Upper lobe of left lung (tissue), 6 donors: Measurements from ENCODE around the gene OSTM1. TPM values are rescaled to one million over a fixed set of nuclear protein-coding genes. Genes with fewer than 3 reads are reported as not detected.
"Not testable (repeated sequence)": the region's sequence is repeated elsewhere in the genome, so short reads cannot be mapped to it uniquely, and the experiment has no call there.

ENCODE experiments used
- ATAC-seq, 2 donors: fragments of 200-7000 bp; cut with Tn5 transposase; one replicate each; pipeline ENCODE4 v1.9.1; 2022; ENCODE audit warnings: mild to moderate bottlenecking in 2 of 2, moderate library complexity in 2 of 2; ENCODE audit not compliant: low FRiP score in 2 of 2
- DNase-seq, 2 donors: peaks; one replicate each; pipeline ENCODE4 v3.0.0-alpha.2; 2019 to 2020
- H3K27ac ChIP-seq, 4 donors: fragments of 200-600 bp; sonication (generic); one replicate each; pipeline ENCODE4 v1.5.1; 2016 to 2019
- H3K27me3 ChIP-seq, 4 donors: fragments of 200-600 bp; sonication (generic); one replicate each; pipeline ENCODE4 v1.5.1; 2017 to 2019
- H3K36me3 ChIP-seq, 4 donors: fragments of 200-600 bp; sonication (generic); one replicate each; pipeline ENCODE4 v1.5.1; 2016 to 2019
- H3K4me1 ChIP-seq, 4 donors: fragments of 200-600 bp; sonication (generic); one replicate each; pipeline ENCODE4 v1.5.1; 2018 to 2019
- H3K4me3 ChIP-seq, 4 donors: fragments of 200-600 bp; sonication (generic); one replicate each; pipeline ENCODE4 v1.5.1; 2017 to 2019; ENCODE audit warnings: mild to moderate bottlenecking in 2 of 4, moderate library complexity in 1 of 4
- H3K9me3 ChIP-seq, 4 donors: fragments of 200-600 bp; sonication (generic); one replicate each; pipeline ENCODE4 v1.5.1; 2018 to 2019
- CTCF ChIP-seq, 6 experiments: fragments of 450-650 bp in 4 of 6; fragments of 200-600 bp in 2 of 6; sonication (generic) in 2 of 6; IDR thresholded peaks; one replicate each; pipeline ENCODE4 v1.5.1; 2016 to 2019; ENCODE audit warnings: antibody characterized with exemption in 6 of 6
- EP300 ChIP-seq, 4 donors: sonication (generic); formaldehyde crosslinking; IDR thresholded peaks; one replicate each; pipeline ENCODE4 v1.5.1; 2017; ENCODE audit warnings: antibody characterized with exemption in 4 of 4, control low read depth in 2 of 4
- POLR2A ChIP-seq, 4 donors: fragments of 450-650 bp; IDR thresholded peaks; one replicate each; pipeline ENCODE4 v1.5.1; 2016 to 2017; ENCODE audit warnings: antibody characterized with exemption in 4 of 4, mild to moderate bottlenecking in 2 of 4
- POLR2AphosphoS5 ChIP-seq, 2 donors: sonication (generic); formaldehyde crosslinking; IDR thresholded peaks; one replicate each; pipeline ENCODE4 v1.5.1; 2017; ENCODE audit warnings: antibody characterized with exemption in 2 of 2
- WGBS, 2 donors: methylation state at CpG; one replicate each; pipeline ENCODE4 v1.1.5; 2017 to 2018; 5-methylcytosine and 5-hydroxymethylcytosine counted together
- total RNA-seq, 6 donors: library from RNA; depleted of rRNA in 4 of 6; stranded (reverse); fragments of >200 nt in 4 of 6; gene quantifications; one replicate each; pipeline versions ENCODE4 v1.1.0 to v1.2.1, GENCODE V29; 2016 to 2021
- donor health status: DM: no; HTN: no; CAD: no; lungs with moderate emphysema.
- donor health status: DM: no; HTN: yes; CAD: no; lungs with severe emphysema.

Gene OSTM1
- total RNA-seq, 6 donors from 2014 or later: 13.6 to 90.9 (median 49.9) TPM

- Histone ChIP-seq H3K27ac (no peak overlapping the region), H3K9me3 (peaks cover 0 to 16% (median 12%) of the 10 kb centered on the region in 4 donors), H3K27me3 (no peaks in the 10 kb centered on the region), H3K4me1 (no peaks in the 10 kb centered on the region), H3K4me3 (no peak overlapping the region), H3K36me3 (no peaks in the 10 kb centered on the region)
- TF ChIP-seq POLR2A (IDR thresholded peaks at IDR 0.05): no peak
- no peak for TF ChIP-seq CTCF (IDR thresholded peaks at IDR 0.05)
- no peak for TF ChIP-seq POLR2AphosphoS5 (IDR thresholded peaks at IDR 0.05)
- TF ChIP-seq EP300 (IDR thresholded peaks at IDR 0.05): no peak
- 96 to 100% methylated on average over 1 of the region's 1 CpG for WGBS, 2 donors
- DNase-seq (no peak), ATAC-seq (no peak)
Observed at GRCh38 chr6:108008363-108008762, 66.2 kb downstream of the OSTM1 start.

- Histone ChIP-seq H3K4me1 (no peaks in the 10 kb centered on the region), H3K9me3 (peaks cover 0 to 16% (median 12%) of the 10 kb centered on the region in 4 donors), H3K36me3 (no peaks in the 10 kb centered on the region), H3K27me3 (no peaks in the 10 kb centered on the region), H3K27ac (no peak overlapping the region), H3K4me3 (no peak overlapping the region)
- ATAC-seq (no peak), DNase-seq (no peak)
- TF ChIP-seq POLR2A (IDR thresholded peaks at IDR 0.05): no peak
- TF ChIP-seq POLR2AphosphoS5 (IDR thresholded peaks at IDR 0.05): no peak
- no peak for TF ChIP-seq EP300 (IDR thresholded peaks at IDR 0.05)
- no peak for TF ChIP-seq CTCF (IDR thresholded peaks at IDR 0.05)
- WGBS, 2 donors: 75 to 77% methylated on average over 3 of the region's 3 CpGs
Observed at GRCh38 chr6:108005961-108006360, 68.6 kb downstream of the OSTM1 start.

GRCh38 chr6:108004861-108005260, 69.7 kb downstream of the OSTM1 start:
- DNase-seq (no peak), ATAC-seq (no peak)
- no peaks in the 10 kb centered on the region for H3K4me1 ChIP-seq
- TF ChIP-seq POLR2AphosphoS5 (IDR thresholded peaks at IDR 0.05) (no peak), EP300 (IDR thresholded peaks at IDR 0.05) (no peak), CTCF (IDR thresholded peaks at IDR 0.05) (no peak), POLR2A (IDR thresholded peaks at IDR 0.05) (no peak)
- 87 to 94% methylated on average over 15 of the region's 15 CpGs for WGBS, 2 donors
- H3K9me3 ChIP-seq: peaks cover 0 to 15% (median 12%) of the 10 kb centered on the region in 4 donors
- H3K36me3 ChIP-seq: no peaks in the 10 kb centered on the region
- H3K27ac ChIP-seq: no peak overlapping the region
- no peak overlapping the region for H3K4me3 ChIP-seq
- no peaks in the 10 kb centered on the region for H3K27me3 ChIP-seq

GRCh38 chr6:108002365-108003221, 71.9 kb downstream of the OSTM1 start:
- H3K4me3 ChIP-seq: no peak overlapping the region
- no peaks in the 10 kb centered on the region for H3K36me3 ChIP-seq
- H3K27me3 ChIP-seq: no peaks in the 10 kb centered on the region
- TF ChIP-seq POLR2AphosphoS5 (IDR thresholded peaks at IDR 0.05): no peak
- TF ChIP-seq POLR2A (IDR thresholded peaks at IDR 0.05): peak in 1 of 4 donors; percentile 26
- H3K9me3 ChIP-seq: no peaks in the 10 kb centered on the region
- ATAC-seq: no peak
- peak in 1 of 2 donors; percentile 21 for DNase-seq
- no peaks in the 10 kb centered on the region for H3K4me1 ChIP-seq
- 52 to 62% methylated on average over 9 of the region's 9 CpGs for WGBS, 2 donors
- peak overlapping the region in 1 of 4 donors; percentile 28 for H3K27ac ChIP-seq

GRCh38 chr6:108001696-108002231, 72.8 kb downstream of the OSTM1 start:
- H3K4me3 ChIP-seq: no peak overlapping the region
- 93 to 95% methylated on average over 7 of the region's 7 CpGs for WGBS, 2 donors
- DNase-seq (no peak), ATAC-seq (no peak)
- H3K36me3 ChIP-seq: no peaks in the 10 kb centered on the region
- H3K4me1 ChIP-seq: no peaks in the 10 kb centered on the region
- no peak for TF ChIP-seq POLR2AphosphoS5 (IDR thresholded peaks at IDR 0.05)
- TF ChIP-seq CTCF (IDR thresholded peaks at IDR 0.05): no peak
- TF ChIP-seq EP300 (IDR thresholded peaks at IDR 0.05): no peak
- H3K9me3 ChIP-seq: no peaks in the 10 kb centered on the region
- H3K27me3 ChIP-seq: no peaks in the 10 kb centered on the region
- H3K27ac ChIP-seq: no peak overlapping the region

GRCh38 chr6:108000259-108000658, 74.3 kb downstream of the OSTM1 start:
- not testable (repeated sequence) for DNase-seq, H3K36me3 ChIP-seq, H3K4me1 ChIP-seq, H3K27ac ChIP-seq, H3K9me3 ChIP-seq, ATAC-seq, H3K27me3 ChIP-seq, H3K4me3 ChIP-seq
- WGBS, 2 donors: 91 to 95% methylated on average over 5 of the region's 5 CpGs
